ENCODE results near the gene FAM83C. TPM values are rescaled to one million over a fixed set of nuclear protein-coding genes. Genes with fewer than 3 reads are reported as not detected.

The FAM83C gene
- under 1 TPM in 1 of 2 donors, not detected in 1; 0.20 TPM for total RNA-seq
- long read RNA-seq, partial matches to known transcripts = 0 of 1 reads
- long read RNA-seq, other reads (novel, unspliced or antisense) = 1 of 1 reads

- intact Hi-C loops (cut with DNase I, micrococcal nuclease) = no loop called here
- ATAC-seq = no peak
Observed at GRCh38 chr20:35291654-35292503, at the start of gene FAM83C. Gene FAM83C (minus strand): TSS chr20:35292425. CDS start chr20:35292304, 121 bp downstream.

GRCh38 chr20:35341366-35342028 is 49.3 kb upstream of the FAM83C start:
- intact Hi-C loops (cut with DNase I, micrococcal nuclease) = no loop called here
- DNase-seq (no peak), ATAC-seq (no peak)

More at GRCh38 chr20:35291654-35292503, at the start of gene FAM83C:
- DNase-seq = no peak

- intact Hi-C loops (cut with DNase I, micrococcal nuclease) = no loop called here
- DNase-seq = no peak
- ATAC-seq = no peak
Observed at GRCh38 chr20:35340436-35340835, 48.2 kb upstream of the FAM83C start.

- intact Hi-C loops (cut with DNase I, micrococcal nuclease) = no loop called here
- ATAC-seq (no peak), DNase-seq (no peak)
Observed at GRCh38 chr20:35339636-35340035, 47.4 kb upstream of the FAM83C start.

GRCh38 chr20:35339007-35339406 is 46.8 kb upstream of the FAM83C start:
- intact Hi-C loops (cut with DNase I, micrococcal nuclease) = no loop called here
- DNase-seq (no peak), ATAC-seq (no peak)

GRCh38 chr20:35334311-35335101 is 42.3 kb upstream of the FAM83C start:
- ATAC-seq = no peak
- intact Hi-C loops (cut with DNase I, micrococcal nuclease) = no loop called here

GRCh38 chr20:35333606-35334005 is 41.4 kb upstream of the FAM83C start:
- ATAC-seq (peak; percentile 10), DNase-seq (no peak)
- intact Hi-C loops (cut with DNase I, micrococcal nuclease) = no loop called here

More at GRCh38 chr20:35334311-35335101, 42.3 kb upstream of the FAM83C start:
- DNase-seq = no peak

- no peak for ATAC-seq
- intact Hi-C loops (cut with DNase I, micrococcal nuclease) = no loop called here
- no peak for DNase-seq
Observed at GRCh38 chr20:35332540-35333200, 40.4 kb upstream of the FAM83C start.

- ATAC-seq = peak; percentile 34
- peak; percentile 37 to 67 for DNase-seq
- intact Hi-C loops (cut with DNase I, micrococcal nuclease) = no loop called here
Observed at GRCh38 chr20:35329435-35330139, 37.4 kb upstream of the FAM83C start.

GRCh38 chr20:35328689-35329088 is 36.5 kb upstream of the FAM83C start:
- DNase-seq = no peak

GRCh38 chr20:35328095-35328685 is 36.0 kb upstream of the FAM83C start:
- intact Hi-C loops (cut with DNase I, micrococcal nuclease) = no loop called here
- no peak for DNase-seq
- ATAC-seq = no peak

More at GRCh38 chr20:35328689-35329088, 36.5 kb upstream of the FAM83C start:
- ATAC-seq = no peak
- intact Hi-C loops (cut with DNase I, micrococcal nuclease) = no loop called here

GRCh38 chr20:35327074-35327976 is 35.1 kb upstream of the FAM83C start:
- DNase-seq (peak; percentile 76 to 85), ATAC-seq (peak; percentile 91)
- intact Hi-C loops (cut with DNase I, micrococcal nuclease) = no loop called here

- intact Hi-C loops (cut with DNase I, micrococcal nuclease) = no loop called here
- DNase-seq = no peak
- peak; percentile 16 for ATAC-seq
Observed at GRCh38 chr20:35326740-35327073, 34.5 kb upstream of the FAM83C start.

GRCh38 chr20:35326021-35326739 is 34.0 kb upstream of the FAM83C start:
- intact Hi-C loops (cut with DNase I, micrococcal nuclease) = no loop called here
- no peak for DNase-seq
- ATAC-seq = no peak

GRCh38 chr20:35325401-35325800 is 33.2 kb upstream of the FAM83C start:
- peak; percentile 26 for ATAC-seq
- no peak for DNase-seq
- intact Hi-C loops (cut with DNase I, micrococcal nuclease) = no loop called here

- no peak for ATAC-seq
Observed at GRCh38 chr20:35320396-35321126, 28.3 kb upstream of the FAM83C start.

More at GRCh38 chr20:35320396-35321126, 28.3 kb upstream of the FAM83C start:
- intact Hi-C loops (cut with DNase I, micrococcal nuclease) = no loop called here
- DNase-seq = no peak
